ENCODE measurements around the gene SERPINA5.

DNA sequence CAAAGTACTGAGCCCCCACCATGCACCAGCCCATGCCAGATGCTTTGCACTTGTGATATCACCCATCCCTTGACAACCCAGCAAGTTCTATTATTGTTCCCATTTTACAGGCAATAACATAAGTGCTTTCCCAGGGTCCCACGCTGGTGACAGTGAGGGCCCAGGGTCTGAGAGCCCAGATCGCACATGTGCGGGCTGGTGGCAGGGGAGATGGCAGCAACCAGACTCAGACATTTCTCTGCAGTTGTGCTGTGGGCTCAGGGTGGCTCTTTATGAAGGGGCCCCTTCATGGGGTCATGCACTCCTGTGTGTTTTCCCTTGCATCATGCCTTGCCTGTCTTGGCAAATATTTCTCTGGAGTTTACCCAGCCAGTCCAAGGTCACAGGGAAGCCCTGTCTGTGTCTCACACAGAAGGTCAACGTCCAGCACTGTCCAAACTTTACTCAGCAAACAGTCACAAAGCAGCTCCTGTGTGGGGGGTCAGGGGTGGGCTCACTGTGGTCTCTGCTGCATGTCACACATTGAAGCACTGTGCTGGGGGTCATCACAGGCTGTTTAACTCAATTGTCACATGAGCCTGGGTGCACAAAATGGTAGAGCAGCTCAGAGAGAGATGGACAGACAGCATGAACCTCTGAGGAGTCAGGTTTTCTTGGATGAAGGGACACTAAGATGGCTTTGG lies 12.7 kb downstream of the SERPINA5 start:
- TF ChIP-seq EP300 (IDR thresholded peaks at IDR 0.05) (no peak), POLR2A (IDR thresholded peaks at IDR 0.05) (no peak), POLR2AphosphoS5 (IDR thresholded peaks at IDR 0.05) (no peak)
- TF ChIP-seq, protein P1, sequence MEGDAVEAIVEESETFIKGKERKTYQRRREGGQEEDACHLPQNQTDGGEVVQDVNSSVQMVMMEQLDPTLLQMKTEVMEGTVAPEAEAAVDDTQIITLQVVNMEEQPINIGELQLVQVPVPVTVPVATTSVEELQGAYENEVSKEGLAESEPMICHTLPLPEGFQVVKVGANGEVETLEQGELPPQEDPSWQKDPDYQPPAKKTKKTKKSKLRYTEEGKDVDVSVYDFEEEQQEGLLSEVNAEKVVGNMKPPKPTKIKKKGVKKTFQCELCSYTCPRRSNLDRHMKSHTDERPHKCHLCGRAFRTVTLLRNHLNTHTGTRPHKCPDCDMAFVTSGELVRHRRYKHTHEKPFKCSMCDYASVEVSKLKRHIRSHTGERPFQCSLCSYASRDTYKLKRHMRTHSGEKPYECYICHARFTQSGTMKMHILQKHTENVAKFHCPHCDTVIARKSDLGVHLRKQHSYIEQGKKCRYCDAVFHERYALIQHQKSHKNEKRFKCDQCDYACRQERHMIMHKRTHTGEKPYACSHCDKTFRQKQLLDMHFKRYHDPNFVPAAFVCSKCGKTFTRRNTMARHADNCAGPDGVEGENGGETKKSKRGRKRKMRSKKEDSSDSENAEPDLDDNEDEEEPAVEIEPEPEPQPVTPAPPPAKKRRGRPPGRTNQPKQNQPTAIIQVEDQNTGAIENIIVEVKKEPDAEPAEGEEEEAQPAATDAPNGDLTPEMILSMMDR (IDR thresholded peaks at IDR 0.05): no peak
